Keratinocyte (primary cell): ENCODE results near the gene NPPC. TPM values are rescaled to one million over a fixed set of nuclear protein-coding genes. Genes with fewer than 3 reads are reported as not detected.
"Not testable (repeated sequence)": the region's sequence is repeated elsewhere in the genome, so short reads cannot be mapped to it uniquely, and the experiment has no call there.

Experiments
- DNase-seq: peaks from one replicate; pipeline ENCODE4 v3.0.0-alpha.2; 2011; ENCODE audit warnings: low read depth, missing footprints, low spot score
- FAIRE-seq: peaks from 2 replicates; lab custom pipeline; 2011; peaks lifted over from hg19 to GRCh38; lab: Jason Lieb, UNC
- H2AFZ ChIP-seq: 2 replicates; pipeline ENCODE4 v1.6.0; 2012; ENCODE audit warnings: low read length, control low read depth, inconsistent platforms; ENCODE audit not compliant: control insufficient read depth
- H3K27ac ChIP-seq: 2 replicates; pipeline ENCODE4 v1.5.1; 2011; ENCODE audit warnings: low read length; ENCODE audit not compliant: control insufficient read depth, insufficient read depth
- H3K27me3 ChIP-seq: 3 replicates; pipeline ENCODE4 v1.6.0; 2011; ENCODE audit warnings: low read length; ENCODE audit not compliant: control insufficient read depth, insufficient read depth; ENCODE audit errors: extremely low read depth
- H3K36me3 ChIP-seq, 2 experiments: 2 replicates in 1 of 2; 3 replicates in 1 of 2; pipeline ENCODE4 v1.5.1; 2011; ENCODE audit warnings: low read length in 2 of 2, mild to moderate bottlenecking in 1 of 2; ENCODE audit not compliant: control insufficient read depth in 2 of 2, insufficient read depth in 2 of 2; ENCODE audit errors: extremely low read depth in 1 of 2
- H3K4me1 ChIP-seq: 3 replicates; pipeline ENCODE4 v1.5.1; 2011; ENCODE audit warnings: low read length; ENCODE audit not compliant: control insufficient read depth, insufficient read depth; ENCODE audit errors: extremely low read depth
- H3K4me2 ChIP-seq: 3 replicates; pipeline ENCODE4 v1.6.0; 2011; ENCODE audit warnings: low read depth, low read length; ENCODE audit not compliant: control insufficient read depth, insufficient read depth; ENCODE audit errors: extremely low read depth
- H3K4me3 ChIP-seq, 3 experiments: fragments of 200-600 bp in 1 of 3; sonication (generic) in 1 of 3; 2 replicates in 2 of 3; 3 replicates in 1 of 3; pipeline ENCODE4 v1.5.1; 2011 to 2016; ENCODE audit warnings: low read length in 3 of 3, mild to moderate bottlenecking in 3 of 3, control low read depth in 2 of 3, inconsistent platforms in 1 of 3, low read depth in 1 of 3, mixed read lengths in 1 of 3, mixed run types in 1 of 3, moderate library complexity in 1 of 3; ENCODE audit not compliant: control insufficient read depth in 2 of 3, insufficient read depth in 2 of 3; ENCODE audit errors: extremely low read depth in 1 of 3
- H3K79me2 ChIP-seq: 2 replicates; pipeline ENCODE4 v1.6.0; 2012; ENCODE audit warnings: low read length; ENCODE audit not compliant: control insufficient read depth, insufficient read depth
- H3K9ac ChIP-seq: 3 replicates; pipeline ENCODE4 v1.6.0; 2011; ENCODE audit warnings: low read length; ENCODE audit not compliant: control insufficient read depth, insufficient read depth; ENCODE audit errors: extremely low read depth
- H3K9me1 ChIP-seq: 3 replicates; pipeline ENCODE4 v1.6.0; 2011; ENCODE audit warnings: low read length; ENCODE audit not compliant: control insufficient read depth, insufficient read depth; ENCODE audit errors: extremely low read depth
- H3K9me3 ChIP-seq: 2 replicates; pipeline ENCODE4 v1.5.1; 2012; ENCODE audit warnings: low read depth, low read length; ENCODE audit not compliant: control insufficient read depth
- H4K20me1 ChIP-seq: 3 replicates; pipeline ENCODE4 v1.6.0; 2011; ENCODE audit warnings: low read length; ENCODE audit not compliant: control insufficient read depth, insufficient read depth; ENCODE audit errors: extremely low read depth
- CTCF ChIP-seq, 3 experiments: IDR thresholded peaks in 1 of 3; conservative IDR thresholded peaks in 1 of 3; optimal IDR thresholded peaks in 1 of 3; 2 replicates in 2 of 3; 3 replicates in 1 of 3; pipeline versions ENCODE3 to v1.5.1; 2011; ENCODE audit warnings: low read length in 3 of 3, mild to moderate bottlenecking in 3 of 3, moderate library complexity in 2 of 3, control low read depth in 1 of 3, inconsistent platforms in 1 of 3; ENCODE audit not compliant: insufficient read depth in 2 of 3; ENCODE audit errors: extremely low read depth in 1 of 3
- EZH2 ChIP-seq: IDR thresholded peaks from one replicate; pipeline ENCODE4 v1.6.1; 2012; ENCODE audit warnings: inconsistent platforms, mild to moderate bottlenecking, low read length, moderate library complexity
- dilution Hi-C: fragments of 300-500 bp; cut with MboI; formaldehyde crosslinking; loops from one replicate; pipeline ENCODE4 v1.7.0; 2020; ENCODE audit warnings: low sequenced_read_pairs; ENCODE audit not compliant: extremely low pct_ligation_motif_present
- polyA plus RNA-seq, 5 experiments: library from polyadenylated mRNA; depleted of rRNA in 3 of 5; stranded (reverse) in 3 of 5; stranded (forward) in 1 of 5; unstranded in 1 of 5; fragments of >200 nt; gene quantifications; 1 replicate in 1 of 5; 2 replicates in 3 of 5; 3 replicates in 1 of 5; pipeline versions ENCODE4 v1.2.1 to v1.2.3, GENCODE V29; 2011 to 2012; ENCODE audit warnings: missing spikeins in 2 of 5, low read depth in 1 of 5, low replicate concordance in 1 of 5

NPPC gene
- polyA plus RNA-seq, 1 donor (not counting 4 experiments of a cell fraction or from before 2014, with no cell fraction given) = not detected

GRCh38 chr2:231951452-231952035 is 25.3 kb upstream of the NPPC start:
- no peak overlapping the region for H3K9ac ChIP-seq
- H2AFZ ChIP-seq = no peak overlapping the region
- H4K20me1 ChIP-seq = no peaks in the 10 kb centered on the region
- FAIRE-seq = no peak
- dilution Hi-C loops = no loop called here
- H3K9me3 ChIP-seq = no peaks in the 10 kb centered on the region
- H3K9me1 ChIP-seq = no peaks in the 10 kb centered on the region
- H3K4me3 ChIP-seq = no peak overlapping the region
- H3K27me3 ChIP-seq = peaks cover under 1% of the 10 kb centered on the region
- H3K36me3 ChIP-seq = no peaks in the 10 kb centered on the region
- no peak for TF ChIP-seq EZH2
- no peak for TF ChIP-seq CTCF (optimal IDR thresholded peaks at IDR 0.05 in 1 of 3, IDR thresholded peaks at IDR 0.05 in 1 of 3, conservative IDR thresholded peaks at IDR 0.05 in 1 of 3; ENCODE audit: extremely low read depth in 1 of 3, insufficient read depth in 2 of 3, low read length in 3 of 3)
- H3K4me2 ChIP-seq = no peak overlapping the region
- no peak overlapping the region for H3K27ac ChIP-seq
- DNase-seq = no peak
- H3K79me2 ChIP-seq = no peaks in the 10 kb centered on the region
- no peaks in the 10 kb centered on the region for H3K4me1 ChIP-seq

GRCh38 chr2:231947694-231948093 is 21.5 kb upstream of the NPPC start:
- no peak overlapping the region for H3K4me2 ChIP-seq
- H3K4me1 ChIP-seq = no peaks in the 10 kb centered on the region
- no peaks in the 10 kb centered on the region for H3K36me3 ChIP-seq
- no peak overlapping the region for H2AFZ ChIP-seq
- H3K79me2 ChIP-seq = no peaks in the 10 kb centered on the region
- no peaks in the 10 kb centered on the region for H3K9me1 ChIP-seq
- no peak overlapping the region for H3K9ac ChIP-seq
- H4K20me1 ChIP-seq = no peaks in the 10 kb centered on the region
- H3K27me3 ChIP-seq = peaks cover 6% of the 10 kb centered on the region
- dilution Hi-C loops = no loop called here
- TF ChIP-seq EZH2 (no peak), CTCF (optimal IDR thresholded peaks at IDR 0.05 in 1 of 3, IDR thresholded peaks at IDR 0.05 in 1 of 3, conservative IDR thresholded peaks at IDR 0.05 in 1 of 3; ENCODE audit: extremely low read depth in 1 of 3, insufficient read depth in 2 of 3, low read length in 3 of 3) (no peak)
- no peak for FAIRE-seq
- H3K27ac ChIP-seq = no peak overlapping the region
- no peak for DNase-seq
- H3K4me3 ChIP-seq = no peak overlapping the region
- no peaks in the 10 kb centered on the region for H3K9me3 ChIP-seq

- DNase-seq, H4K20me1 ChIP-seq, FAIRE-seq, H3K79me2 ChIP-seq, dilution Hi-C loops, H3K9me1 ChIP-seq, H3K36me3 ChIP-seq, H3K9me3 ChIP-seq, H3K4me1 ChIP-seq, H3K27ac ChIP-seq, H3K4me2 ChIP-seq, H3K4me3 ChIP-seq, H2AFZ ChIP-seq, H3K27me3 ChIP-seq, H3K9ac ChIP-seq: not testable (repeated sequence)
Observed at GRCh38 chr2:231947112-231947511, 20.9 kb upstream of the NPPC start.
